Esophagus muscularis mucosa (tissue), 4 donors: ENCODE results near the gene MYH10.

ENCODE experiments used
- EP300 ChIP-seq: sonication (generic); formaldehyde crosslinking; IDR thresholded peaks from one replicate; pipeline ENCODE4 v1.6.1; 2017; ENCODE audit warnings: antibody characterized with exemption
- POLR2A ChIP-seq: fragments of 450-650 bp; IDR thresholded peaks from one replicate; pipeline ENCODE4 v1.6.1; 2017; ENCODE audit warnings: antibody characterized with exemption, moderate library complexity, mild to moderate bottlenecking, low read depth
- TF ChIP-seq, protein P1 (sequence below), 3 experiments: fragments of 200-600 bp in 2 of 3; fragments of 450-650 bp in 1 of 3; sonication (generic) in 2 of 3; IDR thresholded peaks; one replicate each; pipeline ENCODE4 v1.5.1; 2017 to 2019; ENCODE audit warnings: antibody characterized with exemption in 3 of 3, mild to moderate bottlenecking in 2 of 3, moderate library complexity in 1 of 3

DNA sequence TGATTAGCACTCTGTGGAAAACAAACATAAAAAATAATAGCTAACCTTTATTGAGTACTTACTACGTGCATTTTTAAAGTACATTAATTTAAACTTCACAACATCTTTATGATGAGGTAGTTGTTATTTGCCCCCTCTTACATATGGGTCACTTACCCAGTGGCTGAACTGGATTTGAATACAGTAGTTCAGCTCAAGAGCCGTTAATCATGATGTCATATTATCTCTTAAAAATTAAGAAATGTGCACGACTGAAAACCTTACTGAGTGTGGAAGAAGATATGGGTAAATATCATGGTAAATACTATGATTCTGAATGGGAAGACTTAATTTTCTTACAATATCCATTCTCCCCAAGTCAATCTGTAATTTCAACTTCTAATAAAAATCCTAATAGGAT lies 177.2 kb downstream of the MYH10 start:
- TF ChIP-seq, protein P1, sequence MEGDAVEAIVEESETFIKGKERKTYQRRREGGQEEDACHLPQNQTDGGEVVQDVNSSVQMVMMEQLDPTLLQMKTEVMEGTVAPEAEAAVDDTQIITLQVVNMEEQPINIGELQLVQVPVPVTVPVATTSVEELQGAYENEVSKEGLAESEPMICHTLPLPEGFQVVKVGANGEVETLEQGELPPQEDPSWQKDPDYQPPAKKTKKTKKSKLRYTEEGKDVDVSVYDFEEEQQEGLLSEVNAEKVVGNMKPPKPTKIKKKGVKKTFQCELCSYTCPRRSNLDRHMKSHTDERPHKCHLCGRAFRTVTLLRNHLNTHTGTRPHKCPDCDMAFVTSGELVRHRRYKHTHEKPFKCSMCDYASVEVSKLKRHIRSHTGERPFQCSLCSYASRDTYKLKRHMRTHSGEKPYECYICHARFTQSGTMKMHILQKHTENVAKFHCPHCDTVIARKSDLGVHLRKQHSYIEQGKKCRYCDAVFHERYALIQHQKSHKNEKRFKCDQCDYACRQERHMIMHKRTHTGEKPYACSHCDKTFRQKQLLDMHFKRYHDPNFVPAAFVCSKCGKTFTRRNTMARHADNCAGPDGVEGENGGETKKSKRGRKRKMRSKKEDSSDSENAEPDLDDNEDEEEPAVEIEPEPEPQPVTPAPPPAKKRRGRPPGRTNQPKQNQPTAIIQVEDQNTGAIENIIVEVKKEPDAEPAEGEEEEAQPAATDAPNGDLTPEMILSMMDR (IDR thresholded peaks at IDR 0.05), result no peak
- TF ChIP-seq EP300, result no peak
- TF ChIP-seq POLR2A, result no peak
